Mononuclear cell (primary cell): ENCODE results near the gene CDH2. TPM values are rescaled to one million over a fixed set of nuclear protein-coding genes. Genes with fewer than 3 reads are reported as not detected.

ENCODE experiments used
- H3K27me3 ChIP-seq: 2 replicates; pipeline ENCODE4 v1.6.0; 2011; ENCODE audit warnings: low read length, control low read depth; ENCODE audit not compliant: insufficient read depth
- H3K4me1 ChIP-seq: 2 replicates; pipeline ENCODE4 v1.5.1; 2011; ENCODE audit warnings: mild to moderate bottlenecking, low read length, control low read depth; ENCODE audit not compliant: insufficient read depth
- H3K4me3 ChIP-seq: 2 replicates; pipeline ENCODE4 v1.5.1; 2011; ENCODE audit warnings: mild to moderate bottlenecking, low read length, moderate library complexity
- H3K9me3 ChIP-seq: 2 replicates; pipeline ENCODE4 v1.5.1; 2011; ENCODE audit warnings: low read depth, mild to moderate bottlenecking, control low read depth, low read length
- total RNA-seq: library from RNA; depleted of rRNA; stranded (reverse); fragments of >200 nt; gene quantifications from one replicate; pipeline ENCODE4 v1.2.3, GENCODE V29; 2012

CDH2 gene
- total RNA-seq, 1 donor = not detected

DNA sequence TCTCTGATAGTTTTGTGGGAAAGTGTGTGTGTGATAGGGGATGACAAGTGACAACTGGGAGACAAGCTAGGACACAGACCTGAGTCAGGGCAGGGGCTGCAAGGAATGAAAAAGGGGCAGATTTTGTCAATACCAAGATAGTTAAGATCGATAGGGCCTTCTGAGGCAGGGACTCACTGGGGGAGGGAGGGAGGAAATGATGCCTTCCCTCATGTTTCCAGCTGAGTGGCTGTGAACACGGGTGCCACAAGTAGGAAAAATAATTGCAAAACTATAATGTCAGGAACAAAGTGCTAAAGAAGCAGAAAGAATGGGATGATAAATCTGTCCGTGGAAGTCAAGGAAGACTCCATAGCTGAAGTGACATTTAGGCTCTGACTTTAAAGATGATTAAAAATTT lies 24.2 kb downstream of the CDH2 start:
- H3K4me1 ChIP-seq = no peaks in the 10 kb centered on the region
- H3K4me3 ChIP-seq = no peak overlapping the region
- H3K9me3 ChIP-seq = no peaks in the 10 kb centered on the region
- no peaks in the 10 kb centered on the region for H3K27me3 ChIP-seq

DNA sequence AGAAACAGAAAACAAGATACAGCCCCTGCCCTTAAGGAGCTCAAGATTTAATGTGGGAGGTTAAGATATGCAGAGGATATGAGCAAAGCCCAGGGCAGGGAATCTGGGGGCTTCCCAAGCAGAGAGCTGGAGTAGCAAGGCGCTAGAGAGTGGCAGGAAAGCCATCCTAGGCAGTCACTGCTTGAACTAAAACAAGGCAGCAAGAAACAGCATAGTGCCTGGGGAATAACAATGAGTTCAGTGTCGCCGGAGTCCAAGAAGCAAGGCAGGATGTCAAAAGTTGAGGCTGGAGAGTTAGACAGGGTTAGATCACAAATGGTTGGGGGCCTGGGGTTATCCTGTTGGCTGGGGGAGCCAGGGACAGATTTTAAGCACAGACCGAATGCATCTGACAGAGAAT lies 24.6 kb downstream of the CDH2 start:
- Histone ChIP-seq H3K9me3 (no peaks in the 10 kb centered on the region), H3K4me3 (no peak overlapping the region), H3K4me1 (no peaks in the 10 kb centered on the region), H3K27me3 (no peaks in the 10 kb centered on the region)

DNA sequence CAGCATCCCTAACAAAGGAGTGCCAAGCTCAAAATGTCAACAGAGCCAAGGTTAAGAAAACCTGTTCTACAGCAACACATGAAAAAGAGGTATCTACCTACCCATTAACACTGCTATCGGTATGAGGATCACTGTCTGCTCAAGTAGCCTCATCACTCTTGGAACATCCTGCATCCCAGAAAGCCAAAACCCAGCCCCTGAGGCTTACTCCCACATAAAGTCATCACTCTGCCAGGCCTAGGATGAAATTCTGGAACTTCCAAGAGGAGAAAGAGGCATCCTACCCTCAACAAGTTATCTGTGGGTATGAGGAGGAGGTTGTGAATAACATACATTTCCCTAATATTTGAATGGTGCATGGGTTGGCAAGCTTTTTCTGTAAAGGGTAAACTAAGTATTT lies 25.5 kb downstream of the CDH2 start:
- no peaks in the 10 kb centered on the region for H3K4me1 ChIP-seq
- no peak overlapping the region for H3K4me3 ChIP-seq
- no peaks in the 10 kb centered on the region for H3K27me3 ChIP-seq
- no peaks in the 10 kb centered on the region for H3K9me3 ChIP-seq

DNA sequence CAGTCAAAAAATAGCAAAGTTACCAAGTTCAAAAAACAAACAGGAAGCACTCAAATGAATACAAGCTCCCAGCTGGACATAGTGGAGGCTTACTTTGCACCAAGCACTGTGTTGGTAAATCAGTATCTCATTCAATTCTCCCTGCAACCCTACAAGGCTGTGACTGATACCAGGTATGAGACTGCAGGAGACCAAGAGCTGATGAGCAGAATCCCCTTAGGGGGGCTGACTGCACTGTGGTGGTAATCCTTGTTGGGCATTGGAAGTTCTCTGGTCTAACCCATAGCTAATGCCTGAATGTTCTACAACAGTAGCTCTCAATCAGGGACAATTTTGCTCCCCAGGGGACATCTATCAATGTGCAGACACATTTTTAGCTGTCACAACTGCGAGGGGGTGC lies 26.0 kb downstream of the CDH2 start:
- no peaks in the 10 kb centered on the region for H3K4me1 ChIP-seq
- H3K27me3 ChIP-seq = no peaks in the 10 kb centered on the region
- H3K9me3 ChIP-seq = no peaks in the 10 kb centered on the region
- no peak overlapping the region for H3K4me3 ChIP-seq

DNA sequence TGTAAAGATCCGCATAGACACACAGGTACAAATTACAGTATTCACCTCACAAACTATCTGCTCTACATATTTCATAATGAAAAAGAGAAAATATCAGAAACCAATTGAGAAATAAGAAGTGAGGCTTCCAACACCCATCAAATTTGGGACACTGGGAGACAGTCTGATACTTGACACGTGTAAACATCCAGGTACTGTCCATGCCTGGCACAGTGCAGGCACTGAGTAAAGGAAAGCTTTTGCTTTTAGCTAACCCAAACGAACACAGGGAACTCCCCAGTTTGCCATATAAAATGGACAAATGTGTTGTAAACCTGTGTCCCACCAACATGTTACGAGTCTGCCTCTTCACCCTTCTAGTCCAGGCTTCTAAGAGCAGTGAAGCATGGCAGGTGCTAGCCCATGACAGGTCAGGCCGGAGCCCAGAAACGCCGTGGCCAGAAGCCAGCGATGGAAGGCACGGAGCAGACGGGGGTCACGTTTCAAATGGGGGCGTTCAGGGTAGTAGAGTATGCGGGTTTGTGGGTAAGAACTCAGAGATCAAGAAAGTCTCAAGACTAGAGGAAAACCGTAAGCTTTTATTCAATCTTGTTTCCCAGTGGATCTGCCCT lies 27.0 kb downstream of the CDH2 start:
- Histone ChIP-seq H3K4me1 (no peaks in the 10 kb centered on the region), H3K4me3 (no peak overlapping the region), H3K27me3 (no peaks in the 10 kb centered on the region), H3K9me3 (no peaks in the 10 kb centered on the region)

DNA sequence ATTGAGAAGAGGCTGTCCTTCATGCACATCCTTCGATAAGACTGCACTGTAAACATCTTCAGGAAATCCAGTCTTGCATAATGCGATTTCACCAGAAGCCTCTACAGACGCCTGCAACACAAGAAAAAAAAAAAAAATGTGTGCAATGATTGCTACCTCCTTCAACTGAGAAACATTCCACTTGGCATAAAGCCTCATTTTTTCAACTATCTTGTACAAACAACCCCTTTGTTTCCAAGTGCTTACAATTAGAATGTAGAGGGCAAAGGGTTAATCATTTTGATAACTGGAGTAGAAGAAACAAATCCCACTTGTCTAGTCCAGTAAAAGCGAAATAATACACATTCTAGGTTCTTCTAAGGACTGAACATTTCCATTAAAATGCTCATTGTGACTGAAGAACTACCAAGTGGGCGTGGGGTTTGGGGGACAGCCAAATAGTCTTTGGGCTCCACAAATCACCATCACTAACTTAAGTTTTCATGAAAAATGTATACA lies 29.2 kb downstream of the CDH2 start:
- no peaks in the 10 kb centered on the region for H3K9me3 ChIP-seq
- H3K4me1 ChIP-seq = no peaks in the 10 kb centered on the region
- no peak overlapping the region for H3K4me3 ChIP-seq
- H3K27me3 ChIP-seq = no peaks in the 10 kb centered on the region

DNA sequence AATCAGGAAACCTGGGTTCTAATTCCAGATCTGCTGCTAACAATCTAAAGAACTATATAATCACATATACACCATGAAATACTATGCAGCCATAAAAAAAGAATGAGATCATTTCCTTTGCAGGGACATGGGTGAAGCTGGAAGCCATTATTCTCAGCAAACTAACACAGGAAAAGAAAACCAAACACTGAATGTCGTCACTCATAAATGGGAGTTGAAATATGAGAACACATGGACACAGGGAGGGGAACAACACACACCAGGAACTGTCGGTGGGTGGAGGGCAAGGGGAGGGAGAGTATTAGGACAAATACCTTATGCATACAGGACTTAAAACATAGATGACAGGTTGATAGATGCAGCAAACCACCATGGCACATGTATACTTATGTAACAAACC lies 33.2 kb downstream of the CDH2 start:
- Histone ChIP-seq H3K4me3 (no peak overlapping the region), H3K9me3 (no peaks in the 10 kb centered on the region), H3K27me3 (no peaks in the 10 kb centered on the region), H3K4me1 (no peaks in the 10 kb centered on the region)

DNA sequence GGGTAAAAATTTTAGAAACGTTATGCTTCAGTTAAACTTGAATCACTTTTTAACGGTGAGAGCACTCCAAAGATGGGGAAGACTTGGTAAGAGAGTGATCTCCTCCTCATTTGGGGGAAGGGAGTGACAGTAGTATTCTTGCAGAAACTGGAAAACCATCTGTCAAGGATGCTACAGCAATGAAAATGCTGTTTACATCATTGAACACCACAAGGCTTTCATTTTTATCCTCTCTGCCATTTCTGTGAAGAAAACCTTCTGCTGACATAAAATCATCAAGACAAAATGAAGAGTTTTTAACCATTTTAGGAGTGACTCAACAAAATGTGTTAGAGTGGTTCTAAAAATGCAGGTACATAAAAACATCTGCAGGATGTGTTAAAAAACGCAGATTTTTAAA lies 38.1 kb downstream of the CDH2 start:
- Histone ChIP-seq H3K4me3 (no peak overlapping the region), H3K9me3 (no peaks in the 10 kb centered on the region), H3K27me3 (no peaks in the 10 kb centered on the region), H3K4me1 (no peaks in the 10 kb centered on the region)

DNA sequence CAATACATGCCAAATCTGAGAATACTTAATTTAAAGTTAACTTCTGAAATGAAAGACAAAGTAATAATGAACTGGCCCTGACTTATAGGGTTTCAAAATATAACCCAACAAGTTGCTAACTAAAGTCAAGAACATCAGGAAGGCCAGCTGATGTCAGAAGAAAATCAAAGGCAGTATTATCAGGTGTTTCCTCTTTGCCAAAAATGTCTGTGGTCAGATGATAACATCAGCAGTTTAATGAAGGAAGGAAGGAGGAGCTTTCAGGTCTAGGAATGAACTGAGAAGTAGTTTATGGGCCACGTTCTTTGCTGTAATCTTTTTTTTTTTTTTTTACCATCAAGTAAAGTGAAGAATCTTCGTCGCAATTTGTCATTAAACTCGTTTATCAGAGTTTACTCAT lies 40.9 kb downstream of the CDH2 start:
- no peaks in the 10 kb centered on the region for H3K4me1 ChIP-seq
- H3K4me3 ChIP-seq = no peak overlapping the region
- H3K27me3 ChIP-seq = no peaks in the 10 kb centered on the region
- H3K9me3 ChIP-seq = no peaks in the 10 kb centered on the region

DNA sequence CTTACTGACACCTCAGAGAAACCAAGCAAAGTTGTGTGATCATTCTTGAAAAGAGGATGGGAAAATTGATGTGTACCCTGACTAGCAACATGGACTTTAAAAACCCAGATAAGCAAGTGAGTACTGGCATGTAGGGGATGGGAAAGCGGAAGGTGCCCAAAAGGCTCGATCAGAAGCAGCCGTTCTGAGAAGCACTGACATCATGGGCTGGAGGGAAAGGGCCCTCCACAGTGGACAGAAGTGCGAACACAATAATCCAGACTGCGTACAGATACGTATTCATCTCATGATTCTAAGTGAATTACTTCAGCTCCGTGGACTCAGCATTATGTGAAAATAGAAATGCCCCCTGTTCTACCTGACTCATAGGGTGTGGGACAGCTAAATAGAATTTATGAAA lies 42.2 kb downstream of the CDH2 start:
- no peak overlapping the region for H3K4me3 ChIP-seq
- H3K27me3 ChIP-seq = no peaks in the 10 kb centered on the region
- no peaks in the 10 kb centered on the region for H3K4me1 ChIP-seq
- H3K9me3 ChIP-seq = no peaks in the 10 kb centered on the region

DNA sequence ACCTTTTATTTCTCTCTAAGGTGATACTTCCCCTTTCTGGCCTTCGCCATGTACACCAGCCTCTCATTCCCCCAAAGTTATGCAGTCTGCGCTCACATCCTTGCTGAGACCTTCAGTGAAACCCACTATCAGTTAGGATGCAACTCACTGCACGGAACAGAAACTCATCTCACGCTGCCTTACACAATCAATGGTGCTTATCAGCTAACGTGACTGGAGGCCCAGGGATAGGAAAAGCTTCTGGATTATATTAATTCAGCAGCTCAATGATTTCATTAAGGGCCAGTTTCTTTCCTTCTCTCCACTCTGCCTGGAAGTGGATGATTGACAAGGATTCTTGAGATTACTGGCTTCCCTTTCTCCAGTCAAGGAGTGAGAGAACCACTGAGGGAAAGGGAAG lies 44.8 kb downstream of the CDH2 start:
- Histone ChIP-seq H3K4me1 (no peaks in the 10 kb centered on the region), H3K9me3 (no peaks in the 10 kb centered on the region), H3K27me3 (no peaks in the 10 kb centered on the region), H3K4me3 (no peak overlapping the region)

DNA sequence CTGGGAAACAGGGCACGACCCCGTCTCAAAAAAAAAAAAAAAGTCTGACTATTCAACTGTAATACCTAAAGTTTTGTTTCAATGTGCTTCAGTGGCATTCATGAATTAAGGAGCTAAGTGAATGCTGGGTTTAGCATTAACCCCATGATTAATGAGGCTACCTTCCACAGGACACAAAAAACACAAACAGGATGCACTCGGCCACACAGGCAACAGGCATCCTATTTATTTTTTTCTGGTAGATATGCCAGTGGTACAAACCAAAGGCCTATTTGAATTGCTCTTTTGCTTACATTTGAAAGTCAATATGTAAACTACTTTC lies 48.3 kb downstream of the CDH2 start:
- no peaks in the 10 kb centered on the region for H3K9me3 ChIP-seq
- no peaks in the 10 kb centered on the region for H3K27me3 ChIP-seq
- H3K4me3 ChIP-seq = no peak overlapping the region
- no peaks in the 10 kb centered on the region for H3K4me1 ChIP-seq

DNA sequence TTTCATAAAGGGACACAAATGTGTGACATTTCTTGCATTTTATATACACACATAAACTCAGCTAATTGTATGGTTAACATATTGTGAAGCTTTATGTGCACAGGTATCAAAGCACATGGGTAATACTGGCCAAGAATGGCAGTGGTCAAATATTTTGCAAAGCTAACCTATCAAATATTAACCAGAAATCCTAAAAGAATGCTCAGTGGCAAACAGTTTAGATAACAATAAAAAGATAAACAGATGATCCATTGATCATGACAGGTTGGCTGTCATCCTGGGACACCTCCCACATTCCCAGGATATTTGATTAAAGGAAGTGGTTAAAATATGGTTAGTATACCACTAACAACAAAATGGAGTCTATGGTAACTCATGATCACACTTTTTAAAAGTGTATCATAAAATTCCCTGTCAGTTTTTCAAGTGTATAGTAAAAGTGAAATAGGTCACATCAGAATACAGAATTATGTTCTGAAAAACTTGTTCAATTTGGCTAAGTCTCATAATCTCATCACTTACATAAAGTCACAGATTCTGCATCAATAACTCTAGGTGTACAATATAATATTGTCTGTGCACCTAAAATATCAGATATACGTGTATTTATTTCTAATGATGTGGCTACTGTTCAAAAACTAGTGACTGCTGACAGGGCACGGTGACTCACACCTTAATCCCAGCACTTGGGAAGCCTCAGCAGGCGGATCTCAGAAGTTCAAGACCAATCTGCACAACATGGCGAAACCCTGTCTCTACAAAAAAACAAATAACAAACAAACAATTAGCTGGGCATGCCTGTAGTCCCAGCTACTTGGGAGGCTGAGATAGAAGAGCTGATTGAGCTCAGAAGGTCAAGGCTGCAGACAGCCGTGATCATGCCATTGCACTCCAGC lies 48.9 kb downstream of the CDH2 start:
- H3K9me3 ChIP-seq = no peaks in the 10 kb centered on the region
- H3K27me3 ChIP-seq = no peaks in the 10 kb centered on the region
- no peak overlapping the region for H3K4me3 ChIP-seq
- no peaks in the 10 kb centered on the region for H3K4me1 ChIP-seq

DNA sequence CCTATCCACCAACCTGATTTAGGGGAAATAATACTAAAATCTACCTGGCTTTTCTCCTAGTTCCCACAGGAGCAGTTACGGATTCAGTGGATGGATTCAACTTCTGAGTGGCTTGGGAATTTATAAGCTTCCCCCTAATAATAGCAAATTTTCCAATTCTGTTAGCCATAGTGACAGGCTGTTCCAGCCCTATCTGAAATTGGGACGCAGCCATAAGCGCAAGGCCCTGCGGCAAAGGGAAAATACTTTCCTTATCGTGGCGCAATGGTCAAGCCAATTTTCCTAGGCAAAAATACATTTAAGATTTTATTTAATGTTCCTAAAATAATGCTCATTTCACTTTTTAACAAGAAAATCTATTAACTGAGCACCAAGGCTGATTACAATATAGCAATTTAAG lies 49.7 kb downstream of the CDH2 start:
- H3K27me3 ChIP-seq = no peaks in the 10 kb centered on the region
- H3K4me3 ChIP-seq = no peak overlapping the region
- no peaks in the 10 kb centered on the region for H3K9me3 ChIP-seq
- no peaks in the 10 kb centered on the region for H3K4me1 ChIP-seq

DNA sequence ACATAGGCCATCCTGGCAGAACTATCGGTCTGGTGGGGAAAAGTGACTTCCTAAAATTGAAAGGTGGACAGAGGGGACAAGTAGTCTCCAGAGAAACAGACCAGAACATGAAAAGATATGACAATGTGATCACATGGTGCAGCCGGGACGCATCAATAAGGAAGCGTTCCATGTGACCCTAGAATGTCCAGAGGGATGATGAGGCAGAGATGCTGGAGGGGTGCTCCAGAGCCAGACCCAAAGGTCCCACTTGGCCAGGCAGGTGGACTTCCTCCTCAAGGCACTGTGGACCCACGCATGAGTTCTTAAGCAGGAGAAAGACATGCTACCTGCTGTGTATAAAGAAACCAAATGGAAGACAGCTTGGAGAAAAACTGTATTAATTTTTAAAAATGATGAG lies 50.2 kb downstream of the CDH2 start:
- no peak overlapping the region for H3K4me3 ChIP-seq
- no peaks in the 10 kb centered on the region for H3K9me3 ChIP-seq

DNA sequence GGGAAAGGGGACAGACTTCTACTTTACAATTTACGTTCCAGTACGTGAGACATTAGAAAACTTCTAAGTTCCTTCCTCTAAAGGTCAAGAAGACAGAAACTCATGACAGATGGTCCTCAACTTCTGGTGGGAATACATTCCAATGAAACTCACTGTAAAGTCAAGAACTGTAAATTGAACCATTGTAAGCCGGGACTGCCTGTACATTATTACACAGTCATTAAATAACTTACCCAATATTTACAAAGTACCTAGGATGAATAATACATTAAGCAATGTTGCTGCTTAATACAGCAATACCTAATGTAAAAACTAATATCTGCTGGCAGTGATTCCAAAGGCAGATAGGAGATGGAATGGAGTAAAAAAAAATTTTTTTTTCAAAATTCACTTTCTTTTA lies 51.9 kb downstream of the CDH2 start:
- no peak overlapping the region for H3K4me3 ChIP-seq
- H3K4me1 ChIP-seq = no peaks in the 10 kb centered on the region
- no peaks in the 10 kb centered on the region for H3K27me3 ChIP-seq
- H3K9me3 ChIP-seq = no peaks in the 10 kb centered on the region

More for the DNA sequence above, 50.2 kb downstream of the CDH2 start:
- H3K4me1 ChIP-seq = no peaks in the 10 kb centered on the region
- no peaks in the 10 kb centered on the region for H3K27me3 ChIP-seq
